SU-DHL-6 (cell line): Measurements from ENCODE around the gene ZNF586.
A peak's percentile ranks its signal among the peaks of the same experiment; 100 is the strongest.

ENCODE experiments used
- H2AFZ ChIP-seq: fragments of 200-600 bp; sonication (generic); 2 replicates; pipeline ENCODE4 v1.6.1; 2014; ENCODE audit warnings: low read depth, mild to moderate bottlenecking, moderate library complexity, mixed read lengths, antibody characterized with exemption, low read length; ENCODE audit not compliant: severe bottlenecking
- H3F3A ChIP-seq: fragments of 200-600 bp; shearing (Covaris generic); 2 replicates; pipeline ENCODE4 v1.6.0; 2016; ENCODE audit warnings: antibody characterized with exemption, mild to moderate bottlenecking; ENCODE audit not compliant: insufficient read depth
- H3K27ac ChIP-seq: fragments of 200-600 bp; sonication (generic); 2 replicates; pipeline ENCODE4 v1.5.1; 2016; ENCODE audit warnings: low read depth, mild to moderate bottlenecking, low read length, moderate library complexity, mixed read lengths
- H3K27me3 ChIP-seq: fragments of 200-600 bp; sonication (generic), shearing (Covaris generic); 2 replicates; pipeline ENCODE4 v1.6.0; 2014; ENCODE audit warnings: mild to moderate bottlenecking, low read length
- H3K36me3 ChIP-seq: fragments of 200-600 bp; sonication (generic); 2 replicates; pipeline ENCODE4 v1.6.1; 2014; ENCODE audit warnings: mild to moderate bottlenecking, low read length, mixed read lengths
- H3K4me2 ChIP-seq: fragments of 300-600, 200-600 bp; shearing (Covaris generic), sonication (generic); 2 replicates; pipeline ENCODE4 v1.6.0; 2014; ENCODE audit warnings: low read length, low read depth, mild to moderate bottlenecking; ENCODE audit not compliant: poor library complexity, severe bottlenecking
- H3K4me3 ChIP-seq: fragments of 200-600 bp; sonication (generic); 2 replicates; pipeline ENCODE4 v1.5.1; 2014; ENCODE audit warnings: antibody characterized with exemption, low read length, mild to moderate bottlenecking, mixed read lengths; ENCODE audit not compliant: insufficient read depth, poor library complexity, severe bottlenecking
- H3K79me2 ChIP-seq: fragments of 200-600 bp; sonication (generic); 2 replicates; pipeline ENCODE4 v1.6.1; 2014; ENCODE audit warnings: mild to moderate bottlenecking, low read length, moderate library complexity; ENCODE audit not compliant: insufficient read depth
- H3K9ac ChIP-seq: fragments of 200-600 bp; sonication (generic); 2 replicates; pipeline ENCODE4 v1.7.0; 2014; ENCODE audit warnings: mild to moderate bottlenecking, low read length
- H3K9me2 ChIP-seq: fragments of 200-600 bp; sonication (generic); replicated peaks from 2 replicates; pipeline ENCODE4 v1.6.1; 2014; ENCODE audit warnings: low read length; ENCODE audit not compliant: insufficient read depth
- H3K9me3 ChIP-seq: fragments of 200-600 bp; sonication (generic); 2 replicates; pipeline ENCODE4 v1.6.1; 2014; ENCODE audit warnings: low read length, mixed read lengths; ENCODE audit not compliant: insufficient read depth
- H4K20me1 ChIP-seq: fragments of 200-600 bp; sonication (generic); 2 replicates; pipeline ENCODE4 v1.6.1; 2014; ENCODE audit warnings: low read depth, mild to moderate bottlenecking, antibody characterized with exemption, low read length, moderate library complexity, mixed read lengths
- CTCF ChIP-seq: fragments of 200-600 bp; sonication (generic); IDR thresholded peaks from one replicate; pipeline ENCODE4 v1.5.1; 2017; ENCODE audit warnings: antibody characterized with exemption, mild to moderate bottlenecking, low read length, moderate library complexity; ENCODE audit not compliant: insufficient read depth, poor library complexity, severe bottlenecking
- EZH2phosphoT487 ChIP-seq: fragments of 200-600 bp; sonication (generic), shearing (Covaris generic); conservative IDR thresholded peaks from 2 replicates; pipeline ENCODE4 v1.6.1; 2018; ENCODE audit warnings: mild to moderate bottlenecking, antibody characterized with exemption, low read length, moderate library complexity, mixed read lengths

ZNF586 gene

GRCh38 chr19:57816652-57817051, 47.2 kb downstream of the ZNF586 start:
- Histone ChIP-seq H3K9me3 (no peaks in the 10 kb centered on the region), H3K79me2 (peaks cover 45% of the 10 kb centered on the region), H3K4me3 (no peak overlapping the region), H3K27me3 (no peaks in the 10 kb centered on the region), H3K9ac (no peak overlapping the region), H3K9me2 (no peaks in the 10 kb centered on the region), H4K20me1 (no peaks in the 10 kb centered on the region), H3F3A (0 out of 2 replicates have a peak, but pooled peaks cover 4% of the 10 kb centered on the region), H3K27ac (no peak overlapping the region), H3K4me2 (no peak overlapping the region), H2AFZ (no peak overlapping the region), H3K36me3 (no peaks in the 10 kb centered on the region)
- TF ChIP-seq EZH2phosphoT487 (no peak), CTCF (no peak)

- Histone ChIP-seq H3K27ac (no peak overlapping the region), H3K79me2 (peaks cover 49% of the 10 kb centered on the region), H3F3A (no peaks in the 10 kb centered on the region), H3K27me3 (no peaks in the 10 kb centered on the region), H3K9me2 (no peaks in the 10 kb centered on the region), H3K4me3 (no peak overlapping the region), H3K9me3 (no peaks in the 10 kb centered on the region), H4K20me1 (no peaks in the 10 kb centered on the region), H3K36me3 (no peaks in the 10 kb centered on the region), H3K9ac (no peak overlapping the region), H2AFZ (no peak overlapping the region), H3K4me2 (no peak overlapping the region)
- TF ChIP-seq EZH2phosphoT487, result no peak
- TF ChIP-seq CTCF, result no peak
Observed at GRCh38 chr19:57817976-57818375, 48.5 kb downstream of the ZNF586 start.

GRCh38 chr19:57818378-57818777, 48.9 kb downstream of the ZNF586 start:
- Histone ChIP-seq H3K4me2 (peak overlapping the region; percentile 71), H3K27me3 (no peaks in the 10 kb centered on the region), H3F3A (no peaks in the 10 kb centered on the region), H2AFZ (no peak overlapping the region), H3K9me2 (no peaks in the 10 kb centered on the region), H4K20me1 (no peaks in the 10 kb centered on the region), H3K9ac (peak overlapping the region; percentile 94), H3K79me2 (peaks cover 51% of the 10 kb centered on the region), H3K27ac (no peak overlapping the region), H3K9me3 (no peaks in the 10 kb centered on the region), H3K36me3 (no peaks in the 10 kb centered on the region), H3K4me3 (no peak overlapping the region)
- TF ChIP-seq EZH2phosphoT487, result no peak

GRCh38 chr19:57819475-57820148, 50.1 kb downstream of the ZNF586 start:
- H3K9ac ChIP-seq, result peak overlapping the region; percentile 94
- H3K4me3 ChIP-seq, result peak overlapping the region; percentile 93
- H4K20me1 ChIP-seq, result no peaks in the 10 kb centered on the region
- peak overlapping the region; percentile 68 for H2AFZ ChIP-seq
- H3K36me3 ChIP-seq, result no peaks in the 10 kb centered on the region
- no peaks in the 10 kb centered on the region for H3K9me3 ChIP-seq
- H3K9me2 ChIP-seq, result no peaks in the 10 kb centered on the region
- H3K27me3 ChIP-seq, result no peaks in the 10 kb centered on the region
- TF ChIP-seq CTCF (no peak), EZH2phosphoT487 (no peak)
- peak overlapping the region; percentile 47 for H3K27ac ChIP-seq
- H3K4me2 ChIP-seq, result peak overlapping the region; percentile 71
- no peaks in the 10 kb centered on the region for H3F3A ChIP-seq
- H3K79me2 ChIP-seq, result peaks cover 53% of the 10 kb centered on the region
